K562 (cell line): Measurements from ENCODE around the gene OPRL1. TPM values are rescaled to one million over a fixed set of nuclear protein-coding genes. Genes with fewer than 3 reads are reported as not detected.

Source experiments
- ATAC-seq: fragments of 200-7000 bp; cut with Tn5 transposase; 3 replicates; pipeline ENCODE4 v1.9.1; 2020; ENCODE audit warnings: moderate library complexity
- BruUV-seq: library from RNA; stranded (reverse); fragments of 400-500 nt; replicated peaks from 2 replicates; lab custom pipeline; 2021; lab: Mats Ljungman, UMichigan
- CTCF ChIA-PET: fragments of 300-600 bp; formaldehyde crosslinking; extraction: SDS; loops from one replicate; lab custom pipeline; 2021; ENCODE audit warnings: low intra/inter-chr PET ratio; lab: Yijun Ruan, JAX
- POLR2A ChIA-PET: fragments of 300-600, 350-650 bp; sonication (Branson Sonifier 250); formaldehyde crosslinking; extraction: SDS; loops from one replicate; lab custom pipeline; 2021; ENCODE audit warnings: antibody characterized with exemption, inconsistent platforms; lab: Yijun Ruan, JAX
- DNase-seq, 4 experiments: peaks; one replicate each; pipeline versions ENCODE4 v3.0.0 to v3.0.0-alpha.2; 2011 to 2018; ENCODE audit warnings: low spot score in 3 of 4, mixed read lengths in 3 of 4; ENCODE audit errors: extremely low read depth in 1 of 4
- FAIRE-seq: peaks from 2 replicates; lab custom pipeline; 2011; peaks lifted over from hg19 to GRCh38; lab: Jason Lieb, UNC
- H2AFZ ChIP-seq: 2 replicates; pipeline ENCODE4 v1.6.0; 2011; ENCODE audit warnings: low read depth, low read length, control low read depth, inconsistent platforms
- H3K27ac ChIP-seq: fragments of 200-600 bp; 3 replicates; pipeline ENCODE4 v1.8.0; 2011; ENCODE audit warnings: low read depth, mild to moderate bottlenecking, control low read depth, inconsistent platforms, low read length, moderate library complexity, mixed read lengths; ENCODE audit errors: extremely low read depth
- H3K27me3 ChIP-seq, 2 experiments: fragments of 300-600 bp in 1 of 2; 2 replicates in 1 of 2; 3 replicates in 1 of 2; pipeline versions ENCODE4 v1.6.0 to v1.8.0; 2011; ENCODE audit warnings: inconsistent platforms in 2 of 2, low read length in 2 of 2, mild to moderate bottlenecking in 1 of 2, mixed read lengths in 1 of 2, moderate library complexity in 1 of 2; ENCODE audit not compliant: control insufficient read depth in 2 of 2, insufficient read depth in 2 of 2
- H3K36me3 ChIP-seq: fragments of 300-600 bp; 3 replicates; pipeline ENCODE4 v1.8.0; 2011; ENCODE audit warnings: mild to moderate bottlenecking, low read length, inconsistent platforms; ENCODE audit not compliant: control insufficient read depth, insufficient read depth
- H3K4me1 ChIP-seq, 2 experiments: fragments of 200-600 bp in 1 of 2; replicated peaks in 1 of 2; 2 replicates in 1 of 2; 3 replicates in 1 of 2; pipeline versions ENCODE4 v1.5.1 to v1.8.0; 2011; ENCODE audit warnings: inconsistent platforms in 2 of 2, low read length in 2 of 2, mild to moderate bottlenecking in 1 of 2, mixed read lengths in 1 of 2, moderate library complexity in 1 of 2; ENCODE audit not compliant: control insufficient read depth in 2 of 2, insufficient read depth in 2 of 2
- H3K4me2 ChIP-seq: 2 replicates; pipeline ENCODE4 v1.6.1; 2011; ENCODE audit warnings: low read length, control low read depth, inconsistent platforms, mixed read lengths; ENCODE audit not compliant: insufficient read depth
- H3K4me3 ChIP-seq: fragments of 200-600 bp; sonication (generic), shearing (Covaris generic); 2 replicates; pipeline ENCODE4 v1.5.1; 2016; ENCODE audit warnings: control low read depth, inconsistent platforms
- H3K79me2 ChIP-seq: fragments of 200-600 bp; 3 replicates; pipeline ENCODE4 v1.8.0; 2011; ENCODE audit warnings: low read length, inconsistent platforms; ENCODE audit not compliant: control insufficient read depth, insufficient read depth
- H3K9ac ChIP-seq, 2 experiments: 2 replicates each; pipeline versions ENCODE4 v1.6.0 to v1.6.1; 2011; ENCODE audit warnings: low read depth in 2 of 2, low read length in 2 of 2, control low read depth in 1 of 2, inconsistent platforms in 1 of 2, mild to moderate bottlenecking in 1 of 2, mixed read lengths in 1 of 2; ENCODE audit not compliant: insufficient read depth in 1 of 2
- H3K9me1 ChIP-seq: one replicate; pipeline ENCODE4 v1.6.0; 2011; ENCODE audit warnings: inconsistent platforms, mild to moderate bottlenecking, low read length, moderate library complexity; ENCODE audit not compliant: control insufficient read depth, insufficient read depth
- H3K9me3 ChIP-seq: replicated peaks from 2 replicates; pipeline ENCODE4 v1.5.1; 2011; ENCODE audit warnings: low read depth, low read length, inconsistent platforms; ENCODE audit not compliant: control insufficient read depth, insufficient read depth
- H4K20me1 ChIP-seq: replicated peaks from 2 replicates; pipeline ENCODE4 v1.6.1; 2011; ENCODE audit warnings: low read length, inconsistent platforms, mixed read lengths; ENCODE audit not compliant: control insufficient read depth, insufficient read depth
- FUS ChIP-seq: fragments of 200-400 bp; formaldehyde crosslinking; optimal IDR thresholded peaks from 2 replicates; pipeline ENCODE3; 2017; ENCODE audit warnings: low read depth, low read length
- HDAC1 ChIP-seq, 2 experiments: fragments of 450-650 bp; IDR thresholded peaks; 2 replicates each; pipeline ENCODE4 v1.6.1; 2016 to 2017; ENCODE audit warnings: inconsistent platforms in 1 of 2, mild to moderate bottlenecking in 1 of 2, moderate library complexity in 1 of 2
- HEY1 ChIP-seq: fragments of 250-450 bp; sonication (Bioruptor Pico); IDR thresholded peaks from 2 replicates; pipeline ENCODE4 v1.5.0; 2020; ENCODE audit warnings: mild to moderate bottlenecking, moderate library complexity, borderline replicate concordance
- PHB ChIP-seq: fragments of 250-450 bp; sonication (Bioruptor Pico); IDR thresholded peaks from 2 replicates; pipeline ENCODE4 v1.5.0; 2021
- USF2 ChIP-seq: sonication (generic); formaldehyde crosslinking; IDR thresholded peaks from 2 replicates; pipeline ENCODE4 v1.5.0; 2020; ENCODE audit warnings: missing genetic modification reagents
- ZNF263 ChIP-seq: sonication (generic); formaldehyde crosslinking; IDR thresholded peaks from 2 replicates; pipeline ENCODE4 v1.8.0; 2022; ENCODE audit warnings: mild to moderate bottlenecking, missing genetic modification reagents, borderline replicate concordance
- ZNF407 ChIP-seq: fragments of 450-650 bp; IDR thresholded peaks from 2 replicates; pipeline ENCODE4 v1.6.1; 2016; ENCODE audit warnings: low read depth
- WGBS: fragments of 100-300 bp; shearing (Covaris generic); methylation state at CpG from one replicate; pipeline ENCODE4 v1.1.6; 2016; ENCODE audit warnings: low coverage, mixed read lengths; ENCODE audit not compliant: insufficient coverage; ENCODE audit errors: missing lambda C conversion rate; 5-methylcytosine and 5-hydroxymethylcytosine counted together
- in situ Hi-C: fragments of 300-500 bp; cut with MboI; formaldehyde crosslinking; loops from 4 replicates; pipeline ENCODE4 v1.15.0; 2018; ENCODE audit warnings: inconsistent platforms, mixed read lengths
- intact Hi-C: fragments of 100-400 bp; cut with micrococcal nuclease; formaldehyde crosslinking; loops from 2 replicates; pipeline ENCODE4 v1.14.2; 2022
- polyA plus RNA-seq, 8 experiments: library from polyadenylated mRNA; depleted of rRNA in 4 of 8; stranded (reverse) in 5 of 8; unstranded in 3 of 8; fragments of >200 nt; fragmentation: Nextera tagmentation in 2 of 8; fragmentation: Illumina TruSeq in 1 of 8; extraction: Ambion mirVana in 2 of 8; extraction: Trizol in 1 of 8; gene quantifications; 2 replicates each; pipeline versions ENCODE4 v1.2.1 to v1.2.3, GENCODE V29; 2011 to 2014; ENCODE audit warnings: inconsistent platforms in 1 of 8, missing spikeins in 1 of 8
- total RNA-seq, 7 experiments: library from RNA; depleted of rRNA in 6 of 7; stranded (reverse); fragments of >200 nt in 6 of 7; fragmentation: Illumina TruSeq in 2 of 7; extraction: Trizol in 2 of 7; gene quantifications; 2 replicates each; pipeline versions ENCODE4 v1.2.1 to v1.2.3, GENCODE V29; 2011 to 2021; ENCODE audit warnings: low replicate concordance in 1 of 7

Gene OPRL1
- total and polyA plus RNA-seq, 9 of the 15 experiments (the other 6 are each of a cell fraction or from before 2014, with no cell fraction given): 0.06 to 0.33 (median 0.11) TPM; not detected in 2

- Histone ChIP-seq H4K20me1 (no peaks in the 10 kb centered on the region; the same call in 1 of the 2 replicates), H3K9me1 (no peaks in the 10 kb centered on the region), H3K27ac (no peak overlapping the region), H3K79me2 (peaks cover 10% of the 10 kb centered on the region; the same call in 2 of the 3 replicates), H2AFZ (peak overlapping the region; percentile 75), H3K4me1 (peaks cover 14 to 70% of the 10 kb centered on the region in 2 experiments; a peak in 4 of 5 replicates), H3K27me3 (peaks cover 6 to 30% of the 10 kb centered on the region in 2 experiments; a peak in 4 of 5 replicates), H3K4me2 (peak overlapping the region; percentile 71), H3K9ac (peak overlapping the region in 1 of 2 experiments; percentile 79; a peak in 2 of 4 replicates), H3K36me3 (no peaks in the 10 kb centered on the region), H3K4me3 (peak overlapping the region; percentile 44), H3K9me3 (peaks cover 2% of the 10 kb centered on the region; the same call in 1 of the 2 replicates)
- intact Hi-C loops (loop anchor here (1.0 kb wide), 1 partner anchor 37 kb away; no protein-coding TSS in a partner anchor), in situ Hi-C loops (no loop called here)
- no peak for TF ChIP-seq FUS
- no peak for TF ChIP-seq ZNF407
- no peak for TF ChIP-seq USF2 (CRISPR knock-in tag)
- TF ChIP-seq HDAC1 (IDR thresholded peaks at IDR 0.05): 0 out of 4 replicates have a peak, but pooled peaks of 1 of the 2 experiments have one; percentile 6
- TF ChIP-seq HEY1 (CRISPR knock-in tag): no peak
- TF ChIP-seq PHB: no peak
- peak; percentile 11; the same call in 1 of the 2 replicates for TF ChIP-seq ZNF263 (CRISPR knock-in tag)
- DNase-seq (no peak), FAIRE-seq (no peak), ATAC-seq (no peak)
- ChIA-PET POLR2A (interaction anchor here (1.0 kb wide), 1 partner anchor 9 kb away, joined by 3 read pairs; no protein-coding TSS in a partner anchor), CTCF (interaction anchor here (2.4 kb wide), 1 partner anchor 38 kb away, joined by 14 read pairs; no protein-coding TSS in a partner anchor)
- 20% methylated on average over 10 of the region's 13 CpGs for WGBS
- BruUV-seq: no TSS peak
These were observed 3.0 kb downstream of the OPRL1 start for GRCh38 chr20:64082820-64083377.
